H4 (cell line): ENCODE measurements around the gene TAF10. TPM values are rescaled to one million over a fixed set of nuclear protein-coding genes. Genes with fewer than 3 reads are reported as not detected.
A peak's percentile ranks its signal among the peaks of the same experiment; 100 is the strongest.

Experiments
- DNase-seq: peaks from one replicate; pipeline ENCODE4 v3.0.0-alpha.2; 2015; ENCODE audit warnings: low spot score
- total RNA-seq: library from RNA; depleted of rRNA; stranded (reverse); fragments of >200 nt; shearing (Covaris generic); gene quantifications from 2 replicates; pipeline ENCODE4 v1.2.3, GENCODE V29; 2014

Gene TAF10
- total RNA-seq, 1 experiment from 2014 or later, result 142 TPM

DNA sequence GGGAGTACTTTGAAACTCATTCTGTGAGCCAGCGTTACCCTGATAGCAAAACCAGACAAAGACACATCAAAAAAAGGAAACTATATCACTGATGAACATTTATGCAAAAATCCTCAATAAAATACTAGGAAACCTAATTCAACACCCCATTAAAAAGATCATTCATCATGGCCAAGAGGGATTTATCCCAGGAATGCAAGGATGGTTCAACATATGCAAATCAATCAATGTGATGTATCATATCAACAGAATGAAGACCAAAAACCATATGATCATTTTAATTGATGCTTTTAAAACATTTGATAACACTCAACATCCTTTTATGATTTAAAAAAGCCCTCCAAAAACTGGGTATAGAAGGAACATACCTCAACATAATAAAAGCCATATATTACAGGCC, 28.4 kb downstream of the TAF10 start:
- no peak for DNase-seq

DNA sequence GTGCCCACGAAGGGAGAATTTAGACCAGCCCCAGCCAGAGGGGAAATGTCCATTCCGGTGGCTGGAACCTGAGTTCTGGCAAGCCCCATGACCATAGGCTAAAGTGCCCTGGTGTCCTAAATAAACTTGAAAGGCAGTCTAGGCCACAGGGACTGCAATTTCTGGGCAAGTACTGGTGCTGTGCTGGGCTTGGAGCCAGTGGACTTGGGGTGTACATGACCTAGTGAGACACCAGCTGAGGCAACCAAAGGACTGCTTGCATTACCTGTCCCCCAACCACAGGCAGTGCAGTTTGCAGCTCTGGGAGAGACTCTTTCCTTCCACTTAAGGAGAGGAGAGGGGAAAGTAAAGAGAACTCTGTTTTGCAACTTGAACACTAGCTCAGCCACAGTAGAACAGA, 32.3 kb downstream of the TAF10 start:
- no peak for DNase-seq

GRCh38 chr11:6578134-6578533, 33.9 kb downstream of the TAF10 start:
- DNase-seq, result no peak

DNA sequence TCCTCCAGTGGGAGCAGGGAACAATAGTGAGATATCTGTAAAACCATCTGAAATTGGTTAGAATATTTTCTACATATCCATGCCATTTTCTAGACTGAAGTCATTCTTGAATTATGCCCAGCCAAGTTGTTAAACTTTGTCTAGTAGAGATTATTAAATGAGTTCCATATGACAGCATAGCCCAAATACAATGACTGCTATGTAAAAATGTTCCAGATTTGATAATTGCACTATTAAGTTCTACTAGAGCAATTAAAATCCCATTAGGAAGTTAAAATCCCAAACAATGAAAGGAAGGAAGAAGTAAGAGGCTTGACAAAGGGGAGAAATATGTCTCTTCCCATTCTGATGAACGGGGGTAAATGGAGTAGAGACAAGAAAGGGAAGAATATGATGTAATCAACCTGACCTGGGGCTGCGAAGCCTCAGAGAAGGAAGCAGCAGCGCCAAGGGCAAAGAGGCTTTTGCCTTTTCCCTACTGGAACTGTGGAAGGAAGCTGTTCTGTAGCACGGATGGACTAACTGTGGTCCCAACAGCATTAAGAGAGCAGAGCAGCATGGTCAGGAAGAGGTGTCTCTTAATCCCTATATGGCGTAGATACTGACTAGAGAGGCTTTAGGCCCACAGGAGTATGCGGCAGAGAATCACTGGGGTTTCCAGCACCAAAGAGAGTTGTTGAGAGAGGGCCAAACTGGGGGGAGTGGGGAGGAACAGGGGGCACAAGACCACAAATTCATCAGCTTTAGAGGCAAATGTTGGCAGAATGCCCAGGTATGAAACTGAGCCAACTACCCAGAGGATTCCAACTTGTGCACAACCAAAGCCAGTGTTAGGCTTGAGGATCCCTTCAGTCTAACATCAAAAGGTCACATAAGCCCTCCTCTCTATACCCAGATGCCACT, 35.3 kb downstream of the TAF10 start:
- DNase-seq, result peak; percentile 32

GRCh38 chr11:6574816-6575715, 37.0 kb downstream of the TAF10 start:
- DNase-seq, result no peak

DNA sequence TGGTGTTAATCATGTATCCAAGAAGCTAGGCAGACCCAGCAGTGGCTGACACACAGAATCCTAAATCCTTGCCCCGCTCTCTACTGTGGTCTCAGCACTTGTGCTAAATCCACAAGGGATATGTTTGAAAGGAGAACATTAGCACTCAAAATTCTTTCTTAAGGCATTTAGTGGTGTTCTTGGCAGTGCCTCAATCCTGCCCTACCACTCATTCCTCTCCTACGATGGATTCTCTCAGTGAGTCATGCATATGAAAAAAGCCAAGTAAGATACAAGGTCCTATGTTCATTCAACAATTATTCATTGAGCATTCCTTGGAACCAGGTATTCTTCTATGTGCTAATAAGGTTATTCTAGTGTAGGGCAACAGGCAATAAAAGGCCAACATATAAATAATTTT, 39.8 kb downstream of the TAF10 start:
- no peak for DNase-seq

DNA sequence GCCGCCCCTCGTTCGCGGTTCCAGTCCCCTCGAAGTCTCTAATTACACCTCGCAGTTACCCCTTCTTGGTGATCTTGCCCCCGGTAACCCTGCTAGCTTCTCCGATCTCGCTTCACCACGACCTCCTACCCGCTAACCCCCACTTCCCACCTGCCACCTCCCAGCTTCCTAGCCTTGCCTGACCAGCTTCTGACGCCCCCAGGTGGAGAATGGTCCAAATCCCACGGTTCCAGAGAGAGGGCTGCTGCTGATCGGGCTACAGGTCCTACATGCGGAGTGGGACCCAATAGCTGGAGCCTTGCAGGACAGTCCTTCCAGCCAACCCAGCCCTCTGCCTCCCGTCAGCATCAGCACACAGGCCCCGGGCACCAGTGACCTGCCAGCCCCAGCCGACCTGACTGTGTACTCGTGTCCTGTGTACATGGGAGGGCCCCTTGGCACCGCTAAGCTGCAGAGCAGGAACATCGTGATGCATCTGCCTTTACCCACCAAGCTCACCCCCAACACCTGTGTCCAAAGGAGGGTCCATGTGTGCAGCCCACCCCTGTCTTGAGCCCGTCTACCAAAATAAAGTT, 40.5 kb downstream of the TAF10 start:
- no peak for DNase-seq

DNA sequence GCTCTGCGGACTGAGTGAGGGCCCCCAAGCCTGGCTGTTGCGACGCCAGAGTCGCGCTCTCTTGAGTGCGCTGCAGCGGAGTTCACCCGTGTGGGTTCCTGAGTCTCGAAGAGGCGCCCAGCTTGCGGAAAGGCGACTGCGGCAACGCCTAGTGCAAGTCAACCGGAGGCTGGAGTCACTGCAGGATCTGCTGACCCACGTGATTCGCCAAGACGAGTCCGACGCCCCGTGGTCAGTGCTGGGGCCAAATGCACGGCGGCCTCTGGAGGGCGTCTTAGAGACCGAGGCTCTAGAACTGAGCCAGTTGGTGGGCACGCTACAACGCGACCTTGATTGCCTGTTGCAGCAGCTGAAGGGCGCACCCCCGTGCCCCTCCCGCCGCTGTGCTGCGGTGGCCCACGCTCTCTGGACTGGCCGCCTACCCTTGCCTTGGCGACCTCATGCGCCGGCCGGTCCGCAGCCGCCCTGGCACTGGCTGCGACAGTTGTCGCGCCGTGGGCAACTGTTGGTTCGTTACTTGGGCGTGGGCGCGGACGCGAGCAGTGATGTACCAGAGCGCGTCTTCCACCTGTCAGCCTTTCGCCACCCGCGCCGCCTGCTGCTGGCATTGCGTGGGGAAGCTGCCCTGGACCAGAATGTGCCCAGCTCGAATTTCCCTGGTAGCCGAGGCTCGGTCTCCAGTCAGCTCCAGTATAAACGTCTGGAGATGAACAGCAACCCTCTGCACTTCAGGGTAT, 41.2 kb downstream of the TAF10 start:
- no peak for DNase-seq

- no peak for DNase-seq
These were observed 42.3 kb downstream of the TAF10 start for GRCh38 chr11:6569706-6570105.

GRCh38 chr11:6568191-6568918, 43.7 kb downstream of the TAF10 start:
- DNase-seq, result peak; percentile 66

GRCh38 chr11:6567371-6567745, 44.7 kb downstream of the TAF10 start:
- no peak for DNase-seq

DNA sequence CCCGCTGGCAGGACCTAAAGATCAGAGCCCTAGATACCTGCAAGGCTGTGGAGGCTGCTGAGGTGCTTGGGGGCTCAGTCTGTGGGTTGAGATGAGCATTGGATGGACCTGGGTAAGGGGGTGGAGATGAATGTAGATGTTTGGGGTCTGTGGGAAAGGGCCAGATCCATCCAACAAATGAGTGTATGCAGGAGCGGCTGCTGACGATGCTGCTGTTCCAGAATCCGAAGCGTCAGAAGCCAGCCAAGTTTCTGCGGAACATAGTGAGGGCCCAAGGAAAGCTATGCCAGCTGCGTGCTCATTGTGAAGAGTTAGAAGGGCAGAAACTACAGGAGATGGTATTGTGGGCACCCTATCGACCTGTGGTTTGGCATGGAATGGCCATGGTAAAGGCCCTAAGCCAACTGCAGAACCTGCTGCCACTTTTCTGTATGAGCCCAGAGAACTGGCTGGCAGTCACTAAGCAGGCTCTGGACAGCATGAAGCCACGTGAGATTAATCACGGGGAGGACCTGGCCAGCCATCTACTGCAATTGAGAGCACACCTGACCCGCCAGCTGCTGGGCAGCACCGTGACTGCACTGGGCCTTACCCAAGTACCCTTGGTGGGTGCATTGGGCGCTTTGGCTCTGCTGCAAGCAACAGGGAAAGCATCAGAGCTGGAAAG, 45.2 kb downstream of the TAF10 start:
- no peak for DNase-seq

- DNase-seq, result no peak
These were observed 45.9 kb downstream of the TAF10 start for GRCh38 chr11:6565988-6566703.

DNA sequence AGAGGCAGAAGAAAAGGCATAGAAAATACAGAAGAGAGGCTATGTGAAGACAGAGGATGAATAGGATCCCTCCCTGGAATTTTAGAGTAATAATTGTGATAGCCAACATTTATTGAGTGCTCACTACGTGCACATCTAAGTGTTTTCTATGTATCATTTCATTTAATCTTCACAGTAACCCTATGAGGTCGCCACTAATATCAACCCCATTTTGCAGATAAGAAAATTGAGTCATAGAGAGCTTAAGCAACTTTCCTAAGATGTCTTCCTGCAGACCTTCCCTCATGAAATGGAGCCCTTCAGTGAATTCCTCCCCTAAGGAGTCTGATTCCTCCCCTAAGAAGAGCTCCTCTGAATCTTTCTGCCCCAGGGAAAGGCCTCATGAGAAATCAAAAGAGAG, 46.7 kb downstream of the TAF10 start:
- DNase-seq, result no peak

- no peak for DNase-seq
These were observed 48.3 kb downstream of the TAF10 start for GRCh38 chr11:6563667-6564066.

DNA sequence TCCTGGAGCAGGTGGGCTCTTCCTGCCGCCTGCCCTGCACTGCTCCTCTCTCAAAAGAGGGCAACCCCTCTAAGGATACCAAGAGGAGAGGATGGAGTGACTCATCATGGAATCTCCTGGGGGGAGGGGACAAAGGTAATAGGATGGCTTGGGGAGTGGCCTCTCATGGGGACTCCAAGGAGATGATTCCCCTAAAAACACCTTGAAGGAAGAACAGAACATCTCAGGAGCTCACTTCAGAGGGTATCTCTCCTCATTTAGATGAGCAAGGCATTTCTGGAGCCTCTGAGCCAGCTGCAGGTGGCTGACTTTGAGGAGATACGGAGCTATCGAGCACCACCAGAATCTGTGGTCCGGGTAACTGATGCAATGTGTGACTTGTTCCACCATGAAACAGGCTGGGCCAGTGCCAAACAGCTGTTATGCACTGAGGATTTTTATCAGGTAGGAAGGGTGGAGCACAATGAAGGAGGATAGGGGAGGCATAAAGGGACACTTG, 48.8 kb downstream of the TAF10 start:
- no peak for DNase-seq

DNA sequence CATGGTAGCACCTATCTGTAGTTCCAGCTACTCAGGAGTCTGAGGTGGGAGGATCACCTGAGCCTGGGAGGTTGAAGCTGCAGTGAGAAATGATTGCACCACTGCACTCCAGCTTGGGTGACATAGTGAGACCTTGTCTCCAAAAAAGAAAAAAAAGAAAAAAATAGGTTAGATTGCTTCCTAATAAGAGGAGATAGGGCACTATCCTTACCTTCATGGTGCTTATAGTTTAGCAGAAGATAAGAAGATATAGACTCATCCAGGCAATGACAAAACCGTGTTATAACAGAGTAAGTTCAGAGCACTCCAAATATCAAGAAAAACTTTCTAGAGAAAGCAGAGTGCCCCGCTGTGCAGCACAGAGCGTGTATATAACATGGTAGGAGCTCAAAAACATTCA, 50.7 kb downstream of the TAF10 start:
- no peak for DNase-seq
